Esophagus squamous epithelium (tissue), 5 donors: ENCODE results near the gene PRR14L. TPM values are rescaled to one million over a fixed set of nuclear protein-coding genes. Genes with fewer than 3 reads are reported as not detected.

Source experiments
- DNase-seq: peaks from one replicate; lab custom pipeline; 2025; lab: John Stamatoyannopoulos, UW
- H3K27ac ChIP-seq, 4 donors: fragments of 200-600 bp; sonication (generic); one replicate each; pipeline ENCODE4 v1.5.1; 2016 to 2019; ENCODE audit warnings: mild to moderate bottlenecking in 1 of 4
- H3K27me3 ChIP-seq, 4 donors: fragments of 200-600 bp; sonication (generic); 1 replicate in 3 of 4; 2 replicates in 1 of 4; pipeline versions ENCODE4 v1.5.1 to v1.6.0; 2017 to 2021; ENCODE audit warnings: antibody characterized with exemption in 1 of 4
- H3K36me3 ChIP-seq, 3 donors: fragments of 200-600 bp; sonication (generic); one replicate each; pipeline ENCODE4 v1.5.1; 2016 to 2019
- H3K4me1 ChIP-seq, 3 donors: fragments of 200-600 bp; sonication (generic); one replicate each; pipeline ENCODE4 v1.5.1; 2017 to 2019
- H3K4me3 ChIP-seq, 4 donors: fragments of 200-600 bp; sonication (generic); 1 replicate in 3 of 4; 2 replicates in 1 of 4; pipeline ENCODE4 v1.5.1; 2016 to 2019; ENCODE audit warnings: mild to moderate bottlenecking in 2 of 4, moderate library complexity in 1 of 4
- H3K9me3 ChIP-seq, 3 donors: fragments of 200-600 bp; sonication (generic); one replicate each; pipeline ENCODE4 v1.5.1; 2016 to 2019
- POLR2A ChIP-seq, 4 donors: fragments of 450-650 bp; IDR thresholded peaks; one replicate each; pipeline ENCODE4 v1.6.1; 2017; ENCODE audit warnings: antibody characterized with exemption in 4 of 4, mild to moderate bottlenecking in 4 of 4, moderate library complexity in 3 of 4
- WGBS, 2 donors: methylation state at CpG; one replicate each; pipeline ENCODE4 v1.1.5; 2018; 5-methylcytosine and 5-hydroxymethylcytosine counted together
- intact Hi-C: fragments of 100-400 bp; cut with DNase I; formaldehyde crosslinking; loops from one replicate; pipeline ENCODE4 v1.15.0; 2022
- total RNA-seq, 4 donors: library from RNA; depleted of rRNA; stranded (reverse); fragments of >200 nt; gene quantifications; one replicate each; pipeline ENCODE4 v1.1.0, GENCODE V29; 2016
- TF ChIP-seq, protein P1 (sequence below), 6 experiments: fragments of 450-650 bp in 4 of 6; fragments of 200-600 bp in 2 of 6; sonication (generic) in 2 of 6; IDR thresholded peaks; one replicate each; pipeline ENCODE4 v1.5.1; 2016 to 2019; ENCODE audit warnings: antibody characterized with exemption in 6 of 6, mild to moderate bottlenecking in 4 of 6, moderate library complexity in 4 of 6
- donor health status: DM: yes; HTN: yes; CAD: no.

The PRR14L gene
- total RNA-seq, 4 donors from 2014 or later, result 17.2 to 30.5 (median 25.7) TPM

DNA sequence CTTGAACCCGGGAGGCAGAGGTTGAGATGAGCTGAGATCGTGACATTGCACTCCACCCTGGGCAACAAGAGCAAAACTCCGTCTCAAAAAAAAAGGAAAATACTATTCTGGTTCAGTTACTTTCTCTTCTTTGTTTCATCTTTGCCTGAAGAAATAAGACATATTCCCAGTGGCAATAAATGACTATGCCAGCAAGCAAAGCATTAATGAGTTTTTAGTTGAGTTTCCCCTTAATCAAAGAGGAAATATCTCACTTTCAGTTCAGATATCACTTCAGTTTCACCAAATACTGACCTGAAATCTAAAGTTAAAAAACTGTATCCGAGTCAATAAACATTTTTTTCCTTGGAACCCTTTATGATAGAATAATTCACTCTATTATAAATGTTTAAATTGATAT, 98.3 kb downstream of the PRR14L start:
- Histone ChIP-seq H3K4me3 (no peak overlapping the region), H3K36me3 (peaks cover 0 to 36% (median 0%) of the 10 kb centered on the region in 3 donors), H3K27ac (peak overlapping the region in 3 of 4 donors; percentile 19 to 67 (median 56)), H3K27me3 (no peaks in the 10 kb centered on the region), H3K9me3 (no peaks in the 10 kb centered on the region), H3K4me1 (peaks cover 11 to 66% (median 34%) of the 10 kb centered on the region in 3 donors)
- TF ChIP-seq, protein P1, sequence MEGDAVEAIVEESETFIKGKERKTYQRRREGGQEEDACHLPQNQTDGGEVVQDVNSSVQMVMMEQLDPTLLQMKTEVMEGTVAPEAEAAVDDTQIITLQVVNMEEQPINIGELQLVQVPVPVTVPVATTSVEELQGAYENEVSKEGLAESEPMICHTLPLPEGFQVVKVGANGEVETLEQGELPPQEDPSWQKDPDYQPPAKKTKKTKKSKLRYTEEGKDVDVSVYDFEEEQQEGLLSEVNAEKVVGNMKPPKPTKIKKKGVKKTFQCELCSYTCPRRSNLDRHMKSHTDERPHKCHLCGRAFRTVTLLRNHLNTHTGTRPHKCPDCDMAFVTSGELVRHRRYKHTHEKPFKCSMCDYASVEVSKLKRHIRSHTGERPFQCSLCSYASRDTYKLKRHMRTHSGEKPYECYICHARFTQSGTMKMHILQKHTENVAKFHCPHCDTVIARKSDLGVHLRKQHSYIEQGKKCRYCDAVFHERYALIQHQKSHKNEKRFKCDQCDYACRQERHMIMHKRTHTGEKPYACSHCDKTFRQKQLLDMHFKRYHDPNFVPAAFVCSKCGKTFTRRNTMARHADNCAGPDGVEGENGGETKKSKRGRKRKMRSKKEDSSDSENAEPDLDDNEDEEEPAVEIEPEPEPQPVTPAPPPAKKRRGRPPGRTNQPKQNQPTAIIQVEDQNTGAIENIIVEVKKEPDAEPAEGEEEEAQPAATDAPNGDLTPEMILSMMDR (IDR thresholded peaks at IDR 0.05), result no peak
- no peak for TF ChIP-seq POLR2A (IDR thresholded peaks at IDR 0.05)
- WGBS, 2 donors, result 61 to 65% methylated on average over 4 of the region's 4 CpGs
- intact Hi-C loops, result no loop called here
- no peak for DNase-seq

DNA sequence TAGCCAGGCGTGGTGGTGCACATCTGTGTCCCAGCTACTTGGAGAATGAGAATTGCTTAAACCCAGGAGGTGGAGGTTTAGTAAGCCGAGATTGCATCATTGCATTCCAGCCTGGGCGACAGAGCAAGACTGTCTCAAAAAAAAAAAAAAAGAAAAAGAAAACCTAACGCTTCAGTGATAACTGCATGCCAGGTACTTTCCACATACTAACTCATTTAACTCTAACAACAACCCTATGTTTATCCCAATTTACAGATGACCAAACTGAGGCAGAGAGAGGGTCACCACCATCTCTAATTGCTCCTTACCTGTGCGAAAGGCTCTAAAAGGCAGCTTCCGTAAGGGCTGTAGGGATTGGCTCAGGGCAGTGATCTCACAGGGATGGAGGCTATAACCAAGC, 99.5 kb downstream of the PRR14L start:
- DNase-seq, result no peak
- TF ChIP-seq, protein P1 (IDR thresholded peaks at IDR 0.05), result no peak
- TF ChIP-seq POLR2A (IDR thresholded peaks at IDR 0.05), result no peak
- intact Hi-C loops, result no loop called here
- Histone ChIP-seq H3K36me3 (peaks cover 0 to 46% (median 0%) of the 10 kb centered on the region in 3 donors), H3K27ac (peak overlapping the region; percentile 1 to 67 (median 56)), H3K9me3 (no peaks in the 10 kb centered on the region), H3K27me3 (no peaks in the 10 kb centered on the region), H3K4me3 (no peak overlapping the region), H3K4me1 (peaks cover 11 to 79% (median 46%) of the 10 kb centered on the region in 3 donors)
- WGBS, 2 donors, result 48 to 60% methylated on average over 6 of the region's 6 CpGs

DNA sequence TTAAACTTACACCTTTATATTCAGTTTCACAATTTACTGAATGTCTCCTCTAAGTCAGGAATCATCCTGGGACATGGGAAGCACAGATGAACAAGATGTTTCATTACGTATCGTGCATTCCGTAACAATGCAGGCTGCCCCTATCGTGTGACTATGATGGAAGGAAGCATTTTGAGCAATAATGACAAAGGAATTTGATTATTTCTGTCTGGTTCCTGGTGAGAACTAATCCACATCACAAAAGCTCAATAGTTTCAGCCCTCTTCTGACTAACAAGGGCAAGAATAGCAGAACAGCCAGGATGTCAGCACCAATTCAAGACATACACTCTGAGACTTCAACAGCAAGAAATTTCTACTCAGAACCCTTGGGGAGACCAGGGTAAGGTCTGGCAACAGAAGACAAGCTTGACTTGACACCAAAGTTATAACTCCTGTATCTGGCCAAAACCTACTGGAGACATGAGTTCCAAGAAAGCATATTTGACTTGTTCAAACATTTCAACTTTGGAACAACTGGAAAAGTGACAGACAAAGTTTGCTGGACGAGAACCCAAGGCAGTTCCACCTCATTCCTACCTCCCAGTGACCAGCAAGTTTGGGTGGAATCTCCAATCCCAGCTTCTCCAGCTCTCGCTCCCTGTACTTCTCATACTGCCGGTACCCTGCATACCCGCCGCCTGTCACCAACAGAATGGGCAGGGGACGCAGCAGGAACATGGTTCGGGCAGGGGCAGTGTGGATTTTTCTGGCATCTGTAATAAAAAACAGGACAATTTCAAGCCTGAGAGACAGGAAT, 102.2 kb downstream of the PRR14L start:
- WGBS, 2 donors, result 35 to 58% methylated on average over 6 to 7 of the region's 11 CpGs
- peak overlapping the region; percentile 72 to 82 (median 75) for H3K27ac ChIP-seq
- intact Hi-C loops, result no loop called here

DNA sequence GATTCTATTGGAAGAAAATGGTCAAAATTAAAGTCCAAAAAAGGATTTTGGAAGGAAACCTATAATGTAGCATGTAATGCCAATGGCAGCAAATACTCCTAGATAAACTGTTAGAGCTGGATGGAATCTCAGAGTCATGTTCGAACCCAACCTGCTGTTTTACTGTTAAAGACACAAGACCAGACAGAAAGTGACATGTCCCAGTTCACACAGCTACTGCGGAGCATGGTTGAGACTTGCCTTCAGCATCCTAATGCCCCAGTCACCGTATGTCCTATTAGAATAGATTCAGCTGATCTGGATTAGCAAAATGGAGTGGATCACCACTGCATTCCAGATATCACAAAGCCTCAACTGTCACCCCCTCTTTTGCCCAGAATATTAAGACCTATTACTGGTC, 102.9 kb downstream of the PRR14L start:
- Histone ChIP-seq H3K27me3 (no peaks in the 10 kb centered on the region), H3K9me3 (no peaks in the 10 kb centered on the region), H3K4me3 (no peak overlapping the region), H3K27ac (peak overlapping the region; percentile 72 to 82 (median 75)), H3K4me1 (peaks cover 0 to 64% (median 34%) of the 10 kb centered on the region in 3 donors), H3K36me3 (peaks cover 0 to 79% (median 0%) of the 10 kb centered on the region in 3 donors)
- TF ChIP-seq, protein P1 (IDR thresholded peaks at IDR 0.05), result no peak
- intact Hi-C loops, result no loop called here
- WGBS, 2 donors, result 38 to 76% methylated on average over 3 of the region's 3 CpGs
- DNase-seq, result no peak

More for the DNA sequence above, 102.2 kb downstream of the PRR14L start:
- peaks cover 0 to 72% (median 0%) of the 10 kb centered on the region in 3 donors for H3K36me3 ChIP-seq
- no peaks in the 10 kb centered on the region for H3K27me3 ChIP-seq
- no peak overlapping the region for H3K4me3 ChIP-seq
- TF ChIP-seq, protein P1 (IDR thresholded peaks at IDR 0.05), result no peak
- TF ChIP-seq POLR2A (IDR thresholded peaks at IDR 0.05), result no peak
- H3K4me1 ChIP-seq, result peaks cover under 1 to 69% (median 34%) of the 10 kb centered on the region in 3 donors
- no peaks in the 10 kb centered on the region for H3K9me3 ChIP-seq
- DNase-seq, result no peak
